Posterior vena cava (tissue), 2 donors: ENCODE results near the gene CPEB1. TPM values are rescaled to one million over a fixed set of nuclear protein-coding genes. Genes with fewer than 3 reads are reported as not detected.

ENCODE experiments used
- DNase-seq: peaks from one replicate; pipeline ENCODE4 v3.0.0-alpha.2; 2020; ENCODE audit warnings: low spot score
- intact Hi-C, 2 donors: fragments of 100-400 bp; cut with DNase I; formaldehyde crosslinking; loops; one replicate each; pipeline versions ENCODE4 v1.14.1 to v1.14.2; 2022 to 2023
- total RNA-seq, 2 donors: library from RNA; stranded (reverse); fragmentation: NEBNext Ultra II Directional; extraction: Animal tissue kit (Norgen Biotek cat#: 25700); gene quantifications; one replicate each; pipeline ENCODE4 v1.2.1, GENCODE V29; 2021
- donor health status: DM: yes; HTN: yes; CAD: no.
- donor health status: DM: yes; HTN: yes; CAD: no.

CPEB1 gene
- total RNA-seq, 2 donors from 2014 or later: 5.0 to 8.0 TPM

DNA sequence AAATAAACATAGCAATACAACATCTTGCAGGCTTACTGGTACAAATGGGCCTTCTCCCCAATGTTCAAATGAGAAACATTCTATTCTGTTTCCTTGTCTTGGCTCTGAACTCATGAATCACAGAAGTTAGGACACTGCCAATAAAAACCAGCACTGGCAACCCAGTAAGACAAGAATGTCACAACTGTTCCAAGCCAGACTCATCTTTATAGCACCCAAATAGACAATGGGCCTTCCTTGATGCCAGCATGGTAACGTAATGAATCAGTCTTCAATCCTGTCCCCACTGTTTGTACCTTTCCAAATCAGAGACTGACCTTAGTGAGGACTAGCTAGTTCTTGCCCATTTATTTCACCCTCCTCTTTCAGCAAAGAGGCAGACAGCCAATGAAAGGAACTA is 92.8 kb downstream of the CPEB1 start:
- intact Hi-C loops: no loop called here
- no peak for DNase-seq

DNA sequence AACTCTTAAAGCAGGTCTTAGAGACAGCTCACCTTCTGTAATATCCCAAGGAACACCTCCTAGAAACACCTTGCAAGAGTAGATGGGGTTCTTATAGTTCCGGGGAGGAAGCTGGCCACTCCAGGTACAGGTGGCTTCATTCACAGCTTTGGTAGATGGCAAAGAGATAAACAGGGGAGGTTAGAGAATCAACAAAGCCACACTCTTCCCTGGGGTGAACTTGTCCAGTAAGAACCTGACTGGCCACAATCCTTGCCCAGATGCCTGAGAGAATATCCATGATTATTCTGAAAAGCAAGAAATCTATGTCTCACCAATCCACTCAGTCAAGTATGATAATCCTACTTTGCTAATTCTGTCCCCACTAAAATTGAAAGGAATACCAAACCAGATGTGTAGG is 93.3 kb downstream of the CPEB1 start:
- intact Hi-C loops: no loop called here
- DNase-seq: no peak

DNA sequence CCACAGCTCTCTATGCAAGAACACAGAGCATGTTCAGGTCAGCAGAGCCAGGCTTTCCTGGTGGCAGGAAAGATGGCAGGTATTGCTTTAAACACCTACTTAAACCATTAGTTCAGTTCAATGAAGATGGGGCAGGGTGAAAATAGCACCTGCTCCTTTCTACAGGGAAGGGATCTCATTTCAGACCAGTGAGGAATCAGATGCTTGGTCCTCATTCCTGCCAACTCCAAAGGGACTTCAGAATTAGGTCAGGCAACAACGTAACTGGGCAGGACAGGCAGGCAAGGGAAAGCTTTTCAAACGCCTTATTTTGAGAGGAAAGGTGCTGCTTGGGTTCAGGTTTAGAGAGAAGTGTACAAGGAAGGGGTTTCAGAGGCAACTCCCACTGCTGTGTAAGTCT is 94.3 kb downstream of the CPEB1 start:
- intact Hi-C loops: no loop called here

DNA sequence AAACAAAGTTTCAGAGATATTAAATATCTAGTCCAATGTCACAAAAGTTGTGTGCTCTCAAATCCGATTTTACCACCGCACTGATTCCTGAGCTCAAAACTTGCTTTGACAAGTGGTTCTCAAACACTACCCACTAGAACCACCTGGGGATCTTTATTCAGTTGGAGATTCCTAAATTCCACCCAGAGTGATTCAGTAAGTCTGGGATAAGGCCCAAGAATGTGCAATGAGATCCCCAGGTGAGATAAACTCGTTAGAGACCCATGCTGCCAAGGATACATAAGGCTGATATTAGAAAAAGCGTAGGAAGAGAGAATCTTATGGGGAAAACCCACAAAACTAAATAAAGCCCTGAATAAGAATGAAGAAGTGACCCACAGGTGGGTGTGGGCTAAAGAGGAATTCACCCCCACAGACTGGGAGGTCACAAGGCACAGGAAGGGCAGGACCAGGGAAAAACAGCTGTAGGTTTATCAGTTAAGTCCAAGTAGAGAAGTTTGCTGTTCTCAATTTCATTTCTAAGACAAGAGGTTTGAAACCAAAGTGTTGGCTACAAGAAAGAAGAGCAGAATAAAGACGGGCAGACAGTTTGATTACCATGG is 95.4 kb downstream of the CPEB1 start:
- DNase-seq: no peak
- intact Hi-C loops: no loop called here

More for the DNA sequence above, 94.3 kb downstream of the CPEB1 start:
- DNase-seq: no peak

GRCh38 chr15:82549199-82549665 is 97.9 kb downstream of the CPEB1 start:
- intact Hi-C loops: no loop called here
- no peak for DNase-seq

DNA sequence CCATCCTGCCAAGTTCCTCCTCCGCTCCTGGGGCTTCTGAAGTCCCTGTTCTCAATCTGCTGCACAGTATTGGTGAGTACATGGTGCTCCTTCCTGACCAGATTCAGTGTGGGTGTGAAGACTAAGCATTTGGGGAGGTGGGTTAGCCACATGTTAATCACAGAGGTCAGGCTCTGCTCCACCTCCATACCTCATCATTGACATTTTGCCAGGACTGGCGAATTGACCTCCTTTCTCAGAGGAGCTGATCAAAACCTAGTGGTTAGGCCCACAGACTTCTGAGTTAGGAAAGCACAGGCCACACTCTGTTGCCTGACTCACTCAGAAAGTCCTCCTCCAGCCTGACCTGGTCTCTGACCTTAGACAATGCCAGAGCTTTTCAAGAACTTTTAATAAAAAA is 98.5 kb downstream of the CPEB1 start:
- no peak for DNase-seq
- intact Hi-C loops: no loop called here

DNA sequence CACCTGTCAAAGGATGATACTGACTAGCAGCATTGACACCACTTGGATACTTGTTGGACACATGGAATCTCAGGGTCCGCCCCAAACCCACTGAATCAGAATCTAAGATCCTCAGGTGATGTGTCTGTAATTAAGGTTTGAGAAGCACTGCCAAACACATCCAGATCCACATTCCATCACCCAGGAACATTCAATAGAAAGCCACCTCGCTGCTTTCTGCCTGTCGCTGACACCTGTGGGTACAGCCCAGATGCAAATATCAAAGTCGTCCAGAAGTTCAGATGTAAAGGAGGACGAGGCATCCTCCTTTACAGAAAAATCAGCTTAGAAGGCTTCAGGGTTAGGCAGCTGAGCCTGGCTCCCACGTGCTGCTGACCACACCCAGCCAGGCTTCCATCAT is 101.7 kb downstream of the CPEB1 start:
- intact Hi-C loops: no loop called here
- DNase-seq: no peak

DNA sequence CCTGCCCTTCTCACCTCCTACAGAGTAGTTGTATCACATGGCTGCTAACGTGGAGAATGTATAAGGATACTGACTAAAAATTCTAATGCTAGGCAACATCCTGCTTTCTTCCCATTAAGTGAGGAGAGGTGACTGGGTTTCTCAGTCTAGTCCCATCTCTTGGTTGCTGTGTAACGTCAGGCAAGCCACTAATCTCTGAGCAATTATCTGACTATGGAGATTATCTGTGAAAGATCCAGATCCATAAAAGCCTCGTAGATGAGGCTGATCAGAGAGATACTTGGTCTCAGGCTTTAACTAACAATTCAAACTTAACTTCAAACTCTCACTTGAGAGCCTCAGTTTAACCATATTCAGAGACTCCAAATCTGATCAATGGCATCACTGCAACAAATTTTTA is 102.2 kb downstream of the CPEB1 start:
- intact Hi-C loops: no loop called here
- no peak for DNase-seq

DNA sequence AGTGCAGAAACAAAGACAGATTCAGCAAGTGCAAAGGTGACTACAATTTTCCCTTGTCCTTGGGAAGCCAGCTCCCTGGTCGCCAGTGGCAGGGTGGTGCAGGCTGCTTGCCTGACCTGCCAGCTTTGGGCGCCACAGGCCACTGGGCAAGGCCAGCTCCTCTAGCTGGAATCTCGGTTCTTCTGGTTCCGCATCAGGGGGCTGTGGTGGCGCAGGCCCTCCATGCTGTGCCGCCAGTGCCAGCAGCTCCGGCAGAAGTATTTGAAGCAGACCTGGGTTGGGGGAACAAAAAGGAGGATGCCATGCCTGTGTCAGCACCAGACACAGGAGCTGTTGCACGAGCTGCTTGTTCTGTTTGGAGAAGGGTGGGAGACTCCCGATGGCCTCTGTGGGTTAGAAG is 102.7 kb downstream of the CPEB1 start:
- intact Hi-C loops: loop anchor here in 1 of 2 donors (5.0 kb wide), 1 partner anchor 1132 kb away; no protein-coding TSS in a partner anchor
- peak; percentile 53 for DNase-seq

GRCh38 chr15:82543160-82543559 is 104.0 kb downstream of the CPEB1 start:
- no peak for DNase-seq

GRCh38 chr15:82540984-82541431 is 106.2 kb downstream of the CPEB1 start:
- intact Hi-C loops: loop anchor here in 1 of 2 donors (5.0 kb wide), 1 partner anchor 1129 kb away; no protein-coding TSS in a partner anchor
- DNase-seq: peak; percentile 76

More at GRCh38 chr15:82543160-82543559, 104.0 kb downstream of the CPEB1 start:
- intact Hi-C loops: loop anchor here in 1 of 2 donors (5.0 kb wide), 1 partner anchor 1131 kb away; no protein-coding TSS in a partner anchor

DNA sequence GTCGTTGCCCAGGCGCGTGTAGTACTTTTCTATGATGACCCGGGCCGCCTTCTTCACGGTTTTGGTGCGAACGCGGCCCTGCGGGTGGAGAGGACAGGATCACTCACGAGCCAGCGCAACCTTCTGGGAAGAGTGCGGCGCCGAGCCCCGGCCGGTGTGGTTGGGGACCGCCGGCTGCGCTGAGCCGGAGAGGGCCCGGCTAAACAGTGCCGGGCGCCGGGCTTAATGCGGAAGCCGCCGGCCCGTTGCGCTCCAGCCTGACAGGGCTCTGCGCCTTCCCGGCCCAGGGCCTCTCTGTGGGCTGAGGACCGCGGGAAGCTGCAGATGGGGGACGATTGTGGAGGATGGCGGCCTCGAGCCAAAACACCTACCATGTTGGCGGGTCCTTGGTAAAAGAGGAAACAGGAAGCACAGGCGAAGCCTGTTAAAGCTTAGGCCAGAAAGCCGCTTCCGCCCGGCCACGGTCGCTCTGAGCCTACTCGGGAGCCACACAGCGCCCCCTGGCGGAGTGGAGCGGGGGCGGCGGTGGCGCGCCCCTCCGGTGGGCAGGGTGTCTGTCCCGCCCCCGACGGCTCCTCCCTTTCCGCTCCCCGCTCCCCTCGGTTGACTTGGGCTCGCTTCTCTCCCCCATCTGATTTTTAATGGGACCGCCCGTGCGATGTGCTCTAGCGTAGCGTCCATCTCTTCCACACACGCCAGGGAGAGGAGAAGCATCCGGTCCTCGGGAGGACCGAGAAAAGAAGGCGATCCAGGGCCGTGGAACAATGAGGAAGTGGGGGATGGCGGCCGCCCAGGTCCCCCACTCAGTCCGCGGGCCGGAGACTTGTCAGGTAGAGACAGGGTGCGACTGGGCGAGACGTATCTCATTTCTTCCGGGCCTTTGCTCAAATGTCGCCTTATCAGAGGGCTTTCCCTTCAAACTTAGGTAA is 106.8 kb downstream of the CPEB1 start, which contains the start of gene RPS17:
Gene RPS17, minus strand, starts transcription at position 403 of the 929 bp plus-strand sequence. Its CDS starts 29 bp downstream, at position 374.
- intact Hi-C loops: loop anchor here in 1 of 2 donors (5.0 kb wide), 1 partner anchor 1128 kb away; no protein-coding TSS in a partner anchor
- peak; percentile 99 for DNase-seq

GRCh38 chr15:82539691-82540054 is 107.5 kb downstream of the CPEB1 start:
- no peak for DNase-seq
- intact Hi-C loops: loop anchor here (5.0 to 10.0 kb wide), 2 partner anchors 465 to 1127 kb away; no protein-coding TSS in a partner anchor

- no peak for DNase-seq
- intact Hi-C loops: loop anchor here (10.0 kb wide), 1 partner anchor 466 kb away; no protein-coding TSS in a partner anchor
Observed at GRCh38 chr15:82538961-82539690, 108.0 kb downstream of the CPEB1 start.

DNA sequence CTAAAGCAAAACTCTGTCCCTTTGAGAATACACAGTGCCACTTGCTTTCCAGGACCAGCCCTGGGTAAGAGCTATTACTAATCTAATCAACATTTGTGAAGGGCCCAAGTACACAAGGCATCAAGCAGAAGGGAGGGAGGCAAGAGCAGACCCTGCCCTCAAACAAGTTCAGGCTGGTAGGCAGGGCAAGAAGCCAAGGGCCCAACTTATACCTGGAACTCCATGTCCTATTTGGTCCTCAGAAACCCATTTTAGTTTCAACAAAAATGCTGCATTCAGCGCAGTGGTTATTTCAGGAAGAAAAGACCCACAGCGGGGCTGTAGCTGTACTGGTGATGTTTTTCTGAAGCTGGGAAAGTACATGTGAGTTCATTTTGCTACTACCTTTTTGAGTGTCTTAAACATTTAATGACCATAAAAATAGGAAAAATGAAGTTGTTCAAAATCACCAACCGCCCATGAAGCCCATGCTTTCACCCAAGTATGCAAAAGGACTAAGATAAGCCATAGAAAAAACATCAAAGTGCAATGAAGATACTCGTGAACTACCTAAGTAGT is 109.7 kb downstream of the CPEB1 start:
- intact Hi-C loops: loop anchor here (10.0 kb wide), 1 partner anchor 467 kb away; no protein-coding TSS in a partner anchor
- no peak for DNase-seq

DNA sequence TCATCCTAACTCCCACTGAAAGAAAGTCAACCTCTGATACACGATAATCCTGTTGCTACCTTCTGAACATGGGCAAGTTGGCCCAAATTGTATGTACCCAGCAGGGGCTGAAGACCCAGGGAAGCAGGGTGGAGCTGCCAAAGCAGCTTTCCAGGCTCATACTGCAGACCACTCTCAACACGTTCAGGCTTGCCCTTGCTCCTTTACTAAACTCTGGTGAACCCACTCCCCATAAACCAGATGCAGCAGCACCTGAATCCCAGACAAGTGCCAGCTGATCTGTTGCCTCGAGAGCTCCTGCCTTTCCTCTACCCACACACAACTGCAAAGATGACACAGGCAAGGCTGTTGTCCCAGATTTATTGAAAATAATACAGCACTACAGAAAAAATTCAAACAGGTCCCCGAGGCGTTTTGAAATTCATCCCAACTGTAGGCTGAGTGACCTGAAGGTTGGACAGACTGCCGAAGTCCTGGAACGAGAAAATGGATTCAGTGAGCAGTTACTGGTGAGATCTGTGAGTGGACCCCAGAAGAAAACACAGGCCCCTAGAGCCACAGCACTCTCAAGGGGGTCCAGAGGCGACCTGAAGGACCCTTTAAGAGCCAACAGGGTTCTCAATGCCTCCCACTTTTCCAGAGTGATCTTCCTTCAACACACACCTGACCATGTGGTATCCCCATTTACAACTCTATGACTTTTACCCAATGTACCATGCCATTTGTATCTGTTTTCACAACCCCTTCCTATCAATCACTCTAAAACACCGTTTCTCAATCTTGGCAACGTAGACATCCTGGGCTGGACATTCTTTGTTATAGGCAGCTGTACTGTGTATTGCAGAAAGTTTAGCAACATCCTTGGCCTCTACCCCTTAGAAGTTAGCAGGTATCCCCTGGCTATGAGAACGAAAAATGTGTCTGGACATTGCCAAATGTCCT is 110.5 kb downstream of the CPEB1 start:
- intact Hi-C loops: loop anchor here (10.0 kb wide), 1 partner anchor 468 kb away; no protein-coding TSS in a partner anchor
- DNase-seq: no peak

GRCh38 chr15:82535566-82536408 is 111.4 kb downstream of the CPEB1 start:
- peak; percentile 28 for DNase-seq
- intact Hi-C loops: loop anchor here (10.0 kb wide), 1 partner anchor 469 kb away; no protein-coding TSS in a partner anchor
